ENCODE measurements around the gene DNAH17. TPM values are rescaled to one million over a fixed set of nuclear protein-coding genes. Genes with fewer than 3 reads are reported as not detected.

DNAH17 gene
- polyA plus RNA-seq, 3 donors = 0.01 to 0.51 (median 0.11) TPM

GRCh38 chr17:78475211-78475610 is 102.0 kb downstream of the DNAH17 start:
- H3K36me3 ChIP-seq (replicated peaks in 1 of 2; ENCODE audit: control insufficient read depth in 1 of 2, insufficient read depth in 2 of 2, low read length in 2 of 2) = no peaks in the 10 kb centered on the region
- Mint-ChIP-seq H3K27ac (no peak overlapping the region), H3K9me3 (peaks cover 0 to 2% (median 0%) of the 10 kb centered on the region in 7 donors), H3K27me3 (ENCODE audit: low read depth in 3 of 3) (peaks cover 1 to 16% (median 7%) of the 10 kb centered on the region in 3 donors), H3K36me3 (no peaks in the 10 kb centered on the region), H3K4me1 (no peaks in the 10 kb centered on the region), H3K4me3 (no peak overlapping the region)
- no peaks in the 10 kb centered on the region for H3K27me3 ChIP-seq (ENCODE audit: control insufficient read depth in 2 of 2, insufficient read depth in 2 of 2, low read length in 2 of 2)
- no peaks in the 10 kb centered on the region for H4K20me1 ChIP-seq (ENCODE audit: insufficient read depth, low read length)
- H3K9me3 ChIP-seq (replicated peaks in 1 of 2; ENCODE audit: control insufficient read depth in 1 of 2, insufficient read depth in 1 of 2, low read length in 2 of 2) = no peaks in the 10 kb centered on the region
- H3K27ac ChIP-seq (ENCODE audit: low read depth in 1 of 2, low read length in 2 of 2) = no peak overlapping the region
- 96% methylated on average over 14 of the region's 16 CpGs for WGBS (ENCODE audit: insufficient coverage)
- TF ChIP-seq, protein P1, sequence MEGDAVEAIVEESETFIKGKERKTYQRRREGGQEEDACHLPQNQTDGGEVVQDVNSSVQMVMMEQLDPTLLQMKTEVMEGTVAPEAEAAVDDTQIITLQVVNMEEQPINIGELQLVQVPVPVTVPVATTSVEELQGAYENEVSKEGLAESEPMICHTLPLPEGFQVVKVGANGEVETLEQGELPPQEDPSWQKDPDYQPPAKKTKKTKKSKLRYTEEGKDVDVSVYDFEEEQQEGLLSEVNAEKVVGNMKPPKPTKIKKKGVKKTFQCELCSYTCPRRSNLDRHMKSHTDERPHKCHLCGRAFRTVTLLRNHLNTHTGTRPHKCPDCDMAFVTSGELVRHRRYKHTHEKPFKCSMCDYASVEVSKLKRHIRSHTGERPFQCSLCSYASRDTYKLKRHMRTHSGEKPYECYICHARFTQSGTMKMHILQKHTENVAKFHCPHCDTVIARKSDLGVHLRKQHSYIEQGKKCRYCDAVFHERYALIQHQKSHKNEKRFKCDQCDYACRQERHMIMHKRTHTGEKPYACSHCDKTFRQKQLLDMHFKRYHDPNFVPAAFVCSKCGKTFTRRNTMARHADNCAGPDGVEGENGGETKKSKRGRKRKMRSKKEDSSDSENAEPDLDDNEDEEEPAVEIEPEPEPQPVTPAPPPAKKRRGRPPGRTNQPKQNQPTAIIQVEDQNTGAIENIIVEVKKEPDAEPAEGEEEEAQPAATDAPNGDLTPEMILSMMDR (IDR thresholded peaks at IDR 0.05) = no peak
- no peak overlapping the region for H3K4me3 ChIP-seq (replicated peaks in 1 of 3; ENCODE audit: low read depth in 2 of 3, low read length in 3 of 3)
- DNase-seq = no peak
- H3K4me1 ChIP-seq (ENCODE audit: control insufficient read depth in 1 of 2, insufficient read depth in 2 of 2, low read length in 2 of 2) = no peaks in the 10 kb centered on the region
- no peak overlapping the region for H3K4me2 ChIP-seq (replicated peaks; ENCODE audit: extremely low read depth, low read length, poor library complexity, severe bottlenecking)
- no peaks in the 10 kb centered on the region for H3K79me2 ChIP-seq (ENCODE audit: insufficient read depth, low read length)
- no peak overlapping the region for H3K9ac ChIP-seq (ENCODE audit: insufficient read depth, low read length, poor library complexity, severe bottlenecking)
- intact Hi-C loops (cut with micrococcal nuclease) = no loop called here
- no peak overlapping the region for H2AFZ ChIP-seq (ENCODE audit: insufficient read depth, low read depth, low read length, poor library complexity, severe bottlenecking)

GRCh38 chr17:78474614-78475146 is 102.5 kb downstream of the DNAH17 start:
- Mint-ChIP-seq H3K4me1 (no peaks in the 10 kb centered on the region), H3K36me3 (no peaks in the 10 kb centered on the region), H3K9me3 (peaks cover 0 to 3% (median 0%) of the 10 kb centered on the region in 7 donors), H3K27ac (no peak overlapping the region), H3K27me3 (ENCODE audit: low read depth in 3 of 3) (peaks cover 1 to 16% (median 7%) of the 10 kb centered on the region in 3 donors), H3K4me3 (no peak overlapping the region)
- Histone ChIP-seq H3K36me3 (replicated peaks in 1 of 2; ENCODE audit: control insufficient read depth in 1 of 2, insufficient read depth in 2 of 2, low read length in 2 of 2) (no peaks in the 10 kb centered on the region), H3K4me2 (replicated peaks; ENCODE audit: extremely low read depth, low read length, poor library complexity, severe bottlenecking) (no peak overlapping the region), H3K9me3 (replicated peaks in 1 of 2; ENCODE audit: control insufficient read depth in 1 of 2, insufficient read depth in 1 of 2, low read length in 2 of 2) (no peaks in the 10 kb centered on the region), H2AFZ (ENCODE audit: insufficient read depth, low read depth, low read length, poor library complexity, severe bottlenecking) (no peak overlapping the region), H3K4me1 (ENCODE audit: control insufficient read depth in 1 of 2, insufficient read depth in 2 of 2, low read length in 2 of 2) (no peaks in the 10 kb centered on the region), H4K20me1 (ENCODE audit: insufficient read depth, low read length) (no peaks in the 10 kb centered on the region), H3K9ac (ENCODE audit: insufficient read depth, low read length, poor library complexity, severe bottlenecking) (no peak overlapping the region), H3K79me2 (ENCODE audit: insufficient read depth, low read length) (no peaks in the 10 kb centered on the region), H3K4me3 (replicated peaks in 1 of 3; ENCODE audit: low read depth in 2 of 3, low read length in 3 of 3) (no peak overlapping the region), H3K27ac (ENCODE audit: low read depth in 1 of 2, low read length in 2 of 2) (no peak overlapping the region), H3K27me3 (ENCODE audit: control insufficient read depth in 2 of 2, insufficient read depth in 2 of 2, low read length in 2 of 2) (no peaks in the 10 kb centered on the region)
- intact Hi-C loops (cut with micrococcal nuclease) = no loop called here
- TF ChIP-seq, protein P1 (IDR thresholded peaks at IDR 0.05) = no peak
- 85% methylated on average over 12 of the region's 18 CpGs for WGBS (ENCODE audit: insufficient coverage)
- no peak for DNase-seq

Measured in CD14-positive monocyte (primary cell).